ENCODE results near the gene TBRG1.

GRCh38 chr11:124600621-124601320 lies 21.9 kb upstream of the TBRG1 start:
- TF ChIP-seq REST (IDR thresholded peaks at IDR 0.05; ENCODE audit: low read depth) (no peak), MAX (IDR thresholded peaks at IDR 0.05) (no peak), USF1 (IDR thresholded peaks at IDR 0.05) (no peak), TAF1 (IDR thresholded peaks at IDR 0.05; ENCODE audit: low read depth) (no peak), RAD21 (IDR thresholded peaks at IDR 0.05; ENCODE audit: low read depth) (no peak)
